ENCODE measurements around the gene CKS2.

The CKS2 gene

DNA sequence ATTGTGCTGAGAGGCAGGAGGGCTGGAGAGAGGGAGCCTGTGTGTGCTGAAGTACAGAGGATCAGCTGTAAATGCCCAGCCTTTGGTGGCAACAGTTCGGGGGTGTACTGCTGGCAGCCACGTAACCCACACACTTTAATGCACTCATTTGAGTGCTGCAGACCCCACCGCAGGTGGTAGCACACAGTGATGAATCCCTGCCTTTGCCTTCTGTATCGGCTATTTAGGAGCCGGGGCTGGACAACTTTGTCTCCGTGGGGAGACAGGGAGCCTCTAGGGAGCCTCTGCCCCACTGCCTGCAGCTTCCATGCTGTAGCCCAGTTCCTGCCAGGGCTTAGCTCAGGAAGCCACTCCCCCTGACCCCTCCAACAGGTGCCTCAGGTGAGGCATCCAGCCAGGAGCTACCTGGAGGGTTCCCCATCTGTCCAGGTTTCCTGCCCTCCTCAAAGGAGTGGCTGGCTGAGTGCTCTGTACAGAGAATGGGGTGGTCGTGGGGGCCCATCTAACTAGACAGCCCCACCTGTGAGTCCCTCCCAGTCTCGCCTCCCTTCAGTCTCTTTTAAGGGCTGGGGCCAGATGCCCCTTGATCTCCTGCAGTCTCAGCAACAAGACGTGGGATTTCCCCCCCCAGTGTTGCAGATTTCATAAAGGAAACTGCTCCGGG lies 51.8 kb downstream of the CKS2 start:
- DNase-seq (ENCODE audit: insufficient read length, low spot score) (no peak), FAIRE-seq (no peak)
- TF ChIP-seq POU2F2 (IDR thresholded peaks at IDR 0.05; ENCODE audit: low read depth, low read length) (no peak), PAX5 (IDR thresholded peaks at IDR 0.05; ENCODE audit: insufficient read depth, low read length, severe bottlenecking) (no peak), SPI1 (IDR thresholded peaks at IDR 0.05; ENCODE audit: low read depth, low read length) (no peak), POLR2A (IDR thresholded peaks at IDR 0.05; ENCODE audit: low read depth, low read length) (no peak), POLR2AphosphoS5 (IDR thresholded peaks at IDR 0.05; ENCODE audit: low read depth, low read length) (no peak), TAF1 (IDR thresholded peaks at IDR 0.05; ENCODE audit: low read depth, low read length) (no peak)

DNA sequence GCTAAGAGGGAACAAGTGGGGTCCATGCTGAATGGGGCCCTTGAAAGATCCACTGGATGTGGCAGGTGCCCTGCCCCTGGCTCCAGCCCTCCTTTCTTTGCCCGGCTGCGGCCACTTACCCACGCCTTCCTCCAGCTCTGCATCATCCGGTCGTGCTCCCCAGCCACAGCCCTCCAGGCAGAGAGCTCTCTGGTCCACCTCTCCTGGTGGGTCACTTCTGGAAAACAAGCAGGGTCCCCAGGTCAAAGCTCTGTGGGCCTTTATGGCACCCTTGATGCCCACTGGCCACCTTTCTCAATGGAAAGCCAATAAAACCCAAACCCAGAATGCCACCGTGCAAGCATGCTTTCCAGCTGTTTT lies 52.3 kb downstream of the CKS2 start:
- DNase-seq (ENCODE audit: insufficient read length, low spot score) (no peak), FAIRE-seq (no peak)
- TF ChIP-seq TAF1 (IDR thresholded peaks at IDR 0.05; ENCODE audit: low read depth, low read length) (no peak), POLR2A (IDR thresholded peaks at IDR 0.05; ENCODE audit: low read depth, low read length) (no peak), POU2F2 (IDR thresholded peaks at IDR 0.05; ENCODE audit: low read depth, low read length) (no peak), PAX5 (IDR thresholded peaks at IDR 0.05; ENCODE audit: insufficient read depth, low read length, severe bottlenecking) (no peak), POLR2AphosphoS5 (IDR thresholded peaks at IDR 0.05; ENCODE audit: low read depth, low read length) (no peak), SPI1 (IDR thresholded peaks at IDR 0.05; ENCODE audit: low read depth, low read length) (no peak)

DNA sequence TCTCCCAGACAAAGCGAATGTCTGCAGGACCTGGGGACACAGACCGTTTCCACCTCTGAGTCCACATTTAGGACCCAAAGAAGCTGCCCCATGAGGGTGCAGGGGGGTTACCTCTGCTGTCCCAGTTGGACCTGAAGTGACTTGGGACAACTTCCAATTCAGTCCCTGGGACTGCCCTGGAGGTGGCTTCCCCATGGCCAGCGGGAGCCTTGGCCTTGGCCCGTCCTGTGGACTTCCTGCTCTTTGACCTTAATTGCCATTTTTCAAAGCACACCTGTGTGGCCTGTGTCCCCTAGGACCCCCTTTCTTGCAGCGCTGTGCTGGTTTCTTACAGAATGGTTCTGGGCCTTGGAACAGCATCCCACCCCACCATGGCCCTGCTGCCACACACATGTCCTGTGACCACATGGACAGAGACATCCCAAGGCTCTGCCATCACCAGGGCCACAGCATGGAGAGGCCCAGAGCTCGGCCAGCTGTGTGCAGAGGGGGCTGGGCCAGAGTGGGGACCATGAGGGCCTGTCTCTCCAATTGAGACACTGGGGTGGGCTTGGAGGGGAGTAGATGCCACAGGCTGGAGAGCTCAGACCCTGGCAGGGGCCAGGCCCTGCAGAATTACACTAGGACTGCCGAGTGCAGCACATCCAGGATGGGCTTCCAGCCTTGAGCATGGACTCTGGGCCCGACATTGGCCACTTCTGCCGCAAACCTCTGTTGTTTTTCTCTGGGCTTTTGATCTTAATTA lies 53.1 kb downstream of the CKS2 start:
- DNase-seq (ENCODE audit: insufficient read length, low spot score) (no peak), FAIRE-seq (no peak)
- TF ChIP-seq SPI1 (IDR thresholded peaks at IDR 0.05; ENCODE audit: low read depth, low read length) (no peak), TAF1 (IDR thresholded peaks at IDR 0.05; ENCODE audit: low read depth, low read length) (no peak), POLR2A (IDR thresholded peaks at IDR 0.05; ENCODE audit: low read depth, low read length) (0 out of 2 replicates have a peak, but pooled peaks have one; percentile 15), POLR2AphosphoS5 (IDR thresholded peaks at IDR 0.05; ENCODE audit: low read depth, low read length) (0 out of 2 replicates have a peak, but pooled peaks have one; percentile 21), PAX5 (IDR thresholded peaks at IDR 0.05; ENCODE audit: insufficient read depth, low read length, severe bottlenecking) (no peak), POU2F2 (IDR thresholded peaks at IDR 0.05; ENCODE audit: low read depth, low read length) (no peak)

DNA sequence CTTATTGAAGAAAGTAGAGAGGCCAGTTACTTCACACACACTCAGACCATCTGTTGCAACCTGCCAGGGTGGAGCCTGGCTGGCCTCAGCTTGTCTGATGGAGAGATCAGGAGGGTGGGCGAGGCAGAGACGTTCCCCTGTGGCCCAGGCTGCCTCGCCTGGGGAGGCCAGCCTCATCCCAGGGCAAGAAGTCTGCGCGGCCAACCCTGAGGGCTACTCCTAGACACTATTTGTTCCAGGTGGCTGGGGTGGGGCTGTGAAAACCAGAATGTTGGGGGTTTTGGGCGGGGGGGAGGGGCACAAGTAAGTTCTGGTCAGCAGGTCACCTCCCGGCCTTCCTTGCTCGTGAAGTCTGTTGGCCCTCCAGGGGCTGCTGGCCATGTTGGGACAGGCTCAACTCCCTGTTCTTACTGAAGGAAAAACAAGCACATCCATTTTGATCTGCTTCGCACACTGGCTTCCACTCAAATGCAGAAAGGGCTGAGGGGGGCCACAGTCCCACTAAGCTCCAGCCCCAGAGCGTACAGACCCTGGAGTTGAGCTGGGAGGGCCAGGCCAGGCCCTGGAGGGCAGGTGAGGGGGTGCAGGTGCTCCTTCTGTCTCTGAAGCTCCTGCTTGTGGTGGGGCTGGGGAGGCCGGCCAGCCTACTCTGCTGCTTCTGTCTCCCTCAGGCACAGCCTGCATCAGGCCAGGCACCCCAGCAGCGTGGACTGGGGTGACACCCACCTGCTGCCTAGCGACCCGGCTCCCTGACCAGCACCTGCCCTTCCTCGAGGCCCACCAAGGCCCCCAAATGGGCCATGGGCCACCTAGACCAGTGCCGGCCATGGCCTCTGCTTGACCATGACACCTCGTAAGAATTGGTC lies 53.9 kb downstream of the CKS2 start:
- FAIRE-seq = no peak
- DNase-seq (ENCODE audit: insufficient read length, low spot score) = no peak
- peak; percentile 18; the same call in 1 of the 2 replicates for TF ChIP-seq POLR2AphosphoS5 (IDR thresholded peaks at IDR 0.05; ENCODE audit: low read depth, low read length)
- TF ChIP-seq POU2F2 (IDR thresholded peaks at IDR 0.05; ENCODE audit: low read depth, low read length) = no peak

DNA sequence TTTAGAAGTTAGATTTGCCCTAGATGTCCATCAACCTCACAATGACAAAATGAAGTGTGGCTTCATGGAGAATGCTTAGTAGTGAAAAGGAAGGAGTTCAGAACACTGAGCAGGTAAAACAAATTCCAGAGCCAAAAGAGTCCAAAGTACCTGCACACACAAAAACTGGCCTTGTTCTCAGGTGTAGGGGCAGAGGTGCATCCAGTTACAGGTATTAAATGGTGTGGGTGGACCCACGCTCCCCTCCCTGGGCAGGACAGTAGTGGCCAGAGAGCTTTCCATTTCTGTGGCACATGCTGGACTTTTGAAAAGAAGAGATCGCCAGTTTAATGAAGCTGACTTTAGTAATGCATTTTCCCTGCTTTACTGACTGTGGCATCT lies 54.5 kb downstream of the CKS2 start:
- DNase-seq (ENCODE audit: insufficient read length, low spot score) = no peak
- TF ChIP-seq SPI1 (IDR thresholded peaks at IDR 0.05; ENCODE audit: low read depth, low read length) (no peak), POLR2A (IDR thresholded peaks at IDR 0.05; ENCODE audit: low read depth, low read length) (0 out of 2 replicates have a peak, but pooled peaks have one; percentile 2), POU2F2 (IDR thresholded peaks at IDR 0.05; ENCODE audit: low read depth, low read length) (no peak), TAF1 (IDR thresholded peaks at IDR 0.05; ENCODE audit: low read depth, low read length) (no peak)

More for the DNA sequence above, 54.5 kb downstream of the CKS2 start:
- no peak for FAIRE-seq
